Esophagus squamous epithelium (tissue), 5 donors: ENCODE results near the gene METTL18. TPM values are rescaled to one million over a fixed set of nuclear protein-coding genes. Genes with fewer than 3 reads are reported as not detected.

Experiments
- DNase-seq: peaks from one replicate; lab custom pipeline; 2025; lab: John Stamatoyannopoulos, UW
- H3K27ac ChIP-seq, 4 donors: fragments of 200-600 bp; sonication (generic); one replicate each; pipeline ENCODE4 v1.5.1; 2016 to 2019; ENCODE audit warnings: mild to moderate bottlenecking in 1 of 4
- H3K27me3 ChIP-seq, 4 donors: fragments of 200-600 bp; sonication (generic); 1 replicate in 3 of 4; 2 replicates in 1 of 4; pipeline versions ENCODE4 v1.5.1 to v1.6.0; 2017 to 2021; ENCODE audit warnings: antibody characterized with exemption in 1 of 4
- H3K36me3 ChIP-seq, 3 donors: fragments of 200-600 bp; sonication (generic); one replicate each; pipeline ENCODE4 v1.5.1; 2016 to 2019
- H3K4me1 ChIP-seq, 3 donors: fragments of 200-600 bp; sonication (generic); one replicate each; pipeline ENCODE4 v1.5.1; 2017 to 2019
- H3K4me3 ChIP-seq, 4 donors: fragments of 200-600 bp; sonication (generic); 1 replicate in 3 of 4; 2 replicates in 1 of 4; pipeline ENCODE4 v1.5.1; 2016 to 2019; ENCODE audit warnings: mild to moderate bottlenecking in 2 of 4, moderate library complexity in 1 of 4
- H3K9me3 ChIP-seq, 3 donors: fragments of 200-600 bp; sonication (generic); one replicate each; pipeline ENCODE4 v1.5.1; 2016 to 2019
- CTCF ChIP-seq, 6 experiments: fragments of 450-650 bp in 4 of 6; fragments of 200-600 bp in 2 of 6; sonication (generic) in 2 of 6; IDR thresholded peaks; one replicate each; pipeline ENCODE4 v1.5.1; 2016 to 2019; ENCODE audit warnings: antibody characterized with exemption in 6 of 6, mild to moderate bottlenecking in 4 of 6, moderate library complexity in 4 of 6
- POLR2A ChIP-seq, 4 donors: fragments of 450-650 bp; IDR thresholded peaks; one replicate each; pipeline ENCODE4 v1.6.1; 2017; ENCODE audit warnings: antibody characterized with exemption in 4 of 4, mild to moderate bottlenecking in 4 of 4, moderate library complexity in 3 of 4
- WGBS, 2 donors: methylation state at CpG; one replicate each; pipeline ENCODE4 v1.1.5; 2018; 5-methylcytosine and 5-hydroxymethylcytosine counted together
- intact Hi-C: fragments of 100-400 bp; cut with DNase I; formaldehyde crosslinking; loops from one replicate; pipeline ENCODE4 v1.15.0; 2022
- total RNA-seq, 4 donors: library from RNA; depleted of rRNA; stranded (reverse); fragments of >200 nt; gene quantifications; one replicate each; pipeline ENCODE4 v1.1.0, GENCODE V29; 2016
- donor health status: DM: yes; HTN: yes; CAD: no.

Gene METTL18
- total RNA-seq, 4 donors from 2014 or later = 4.3 to 12.1 (median 6.4) TPM

- intact Hi-C loops = no loop called here
These were observed 8.2 kb upstream of the METTL18 start for GRCh38 chr1:169802888-169803287.

DNA sequence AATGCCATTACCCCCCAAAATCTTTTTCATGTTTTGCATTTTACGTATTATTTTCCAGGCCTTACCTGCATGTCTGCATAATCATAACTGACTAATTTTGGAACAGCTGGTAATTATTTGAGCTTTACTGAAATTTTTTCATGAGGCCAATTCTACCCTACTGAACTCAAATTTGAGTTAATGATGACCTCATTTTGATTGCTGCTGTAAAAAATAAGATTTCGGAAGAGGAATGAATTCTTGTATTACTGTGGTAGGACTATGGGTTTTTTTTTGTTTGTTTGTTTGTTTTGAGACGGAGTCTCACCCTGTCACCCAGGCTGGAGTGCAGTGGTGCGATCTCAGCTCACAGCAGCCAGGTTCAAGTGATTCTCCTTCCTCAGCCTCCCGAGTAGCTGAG lies 2.6 kb upstream of the METTL18 start:
- TF ChIP-seq CTCF (IDR thresholded peaks at IDR 0.05) (no peak), POLR2A (IDR thresholded peaks at IDR 0.05) (no peak)
- WGBS, 2 donors = 93 to 97% methylated on average over 5 of the region's 5 CpGs
- H3K27me3 ChIP-seq = no peaks in the 10 kb centered on the region
- peaks cover 0 to 9% (median 0%) of the 10 kb centered on the region in 3 donors for H3K36me3 ChIP-seq
- no peaks in the 10 kb centered on the region for H3K9me3 ChIP-seq
- intact Hi-C loops = no loop called here
- H3K4me1 ChIP-seq = peaks cover 11 to 31% (median 11%) of the 10 kb centered on the region in 3 donors
- no peak for DNase-seq
- no peak overlapping the region for H3K4me3 ChIP-seq
- H3K27ac ChIP-seq = no peak overlapping the region

More at GRCh38 chr1:169802888-169803287, 8.2 kb upstream of the METTL18 start:
- no peak for TF ChIP-seq POLR2A (IDR thresholded peaks at IDR 0.05)
- no peak for TF ChIP-seq CTCF (IDR thresholded peaks at IDR 0.05)
- H3K36me3 ChIP-seq = peaks cover 0 to 49% (median 0%) of the 10 kb centered on the region in 3 donors
- no peaks in the 10 kb centered on the region for H3K4me1 ChIP-seq
- no peak overlapping the region for H3K27ac ChIP-seq
- H3K4me3 ChIP-seq = no peak overlapping the region
- H3K27me3 ChIP-seq = no peaks in the 10 kb centered on the region
- no peaks in the 10 kb centered on the region for H3K9me3 ChIP-seq
- no peak for DNase-seq

DNA sequence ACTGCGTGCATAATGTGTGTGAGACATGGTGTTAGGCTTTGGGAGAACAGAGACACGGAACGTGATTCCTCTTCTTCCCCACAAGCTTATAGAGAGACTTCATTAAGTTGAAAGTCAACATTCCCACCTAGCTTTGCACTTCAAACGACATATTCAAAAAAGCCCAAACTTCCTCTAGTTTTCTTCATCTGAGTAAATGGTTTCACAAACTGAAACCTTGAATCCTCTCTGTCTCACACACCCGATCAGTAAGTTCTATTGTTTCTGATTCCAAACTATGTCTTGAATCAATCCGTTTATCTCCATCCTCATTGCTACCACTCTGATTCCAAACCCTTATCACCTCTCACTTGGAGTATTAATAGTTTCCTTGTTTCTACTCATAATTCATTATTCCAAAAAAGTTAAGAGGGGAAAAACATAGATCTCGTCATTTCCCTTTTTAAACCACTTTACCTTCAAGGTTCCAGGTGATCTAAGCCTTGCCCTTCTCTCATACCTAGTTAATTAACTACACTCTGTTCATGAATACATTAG lies 1.6 kb upstream of the METTL18 start:
- Histone ChIP-seq H3K27me3 (no peaks in the 10 kb centered on the region), H3K36me3 (peaks cover 0 to 9% (median 0%) of the 10 kb centered on the region in 3 donors), H3K4me3 (no peak overlapping the region), H3K4me1 (peaks cover 11 to 31% (median 11%) of the 10 kb centered on the region in 3 donors), H3K9me3 (no peaks in the 10 kb centered on the region), H3K27ac (no peak overlapping the region)
- DNase-seq = no peak
- WGBS, 2 donors = 74 to 75% methylated on average over 7 of the region's 7 CpGs
- TF ChIP-seq CTCF (IDR thresholded peaks at IDR 0.05) = no peak
- TF ChIP-seq POLR2A (IDR thresholded peaks at IDR 0.05) = no peak
- intact Hi-C loops = no loop called here

GRCh38 chr1:169795687-169796086 lies 980 bp upstream of the METTL18 start:
- peaks cover 11 to 31% (median 11%) of the 10 kb centered on the region in 3 donors for H3K4me1 ChIP-seq
- no peaks in the 10 kb centered on the region for H3K27me3 ChIP-seq
- 13 to 17% methylated on average over 5 of the region's 5 CpGs for WGBS, 2 donors
- intact Hi-C loops = no loop called here
- no peak for DNase-seq
- peak overlapping the region in 3 of 4 donors; percentile 87 to 95 (median 94) for H3K27ac ChIP-seq
- no peak for TF ChIP-seq CTCF (IDR thresholded peaks at IDR 0.05)
- TF ChIP-seq POLR2A (IDR thresholded peaks at IDR 0.05) = no peak
- no peaks in the 10 kb centered on the region for H3K9me3 ChIP-seq
- H3K36me3 ChIP-seq = peaks cover 0 to 9% (median 0%) of the 10 kb centered on the region in 3 donors
- peak overlapping the region; percentile 61 to 86 (median 72) for H3K4me3 ChIP-seq

- Histone ChIP-seq H3K4me3 (peak overlapping the region in 3 of 4 donors; percentile 61 to 86 (median 82)), H3K36me3 (peaks cover 0 to 9% (median 0%) of the 10 kb centered on the region in 3 donors), H3K27me3 (no peaks in the 10 kb centered on the region), H3K4me1 (peaks cover 11 to 31% (median 11%) of the 10 kb centered on the region in 3 donors), H3K9me3 (no peaks in the 10 kb centered on the region), H3K27ac (peak overlapping the region in 3 of 4 donors; percentile 87 to 95 (median 89))
- 31 to 50% methylated on average over 1 of the region's 1 CpG for WGBS, 2 donors
- no peak for DNase-seq
- intact Hi-C loops = no loop called here
- no peak for TF ChIP-seq CTCF (IDR thresholded peaks at IDR 0.05)
These were observed 977 bp downstream of the METTL18 start for GRCh38 chr1:169793730-169794129.
